22Rv1 (cell line): ENCODE measurements around the gene DHX40.
"Not testable (repeated sequence)": the region's sequence is repeated elsewhere in the genome, so short reads cannot be mapped to it uniquely, and the experiment has no call there.

Experiments used
- H3K27ac ChIP-seq: fragments of 450-650 bp; 2 replicates; pipeline ENCODE4 v1.5.1; 2017
- ZFX ChIP-seq: fragments of 450-650 bp; IDR thresholded peaks from 2 replicates; pipeline ENCODE4 v1.6.1; 2017; ENCODE audit warnings: antibody characterized with exemption, borderline replicate concordance
- TF ChIP-seq, protein P1 (sequence below): fragments of 450-650 bp; IDR thresholded peaks from 2 replicates; pipeline ENCODE4 v1.5.1; 2017; ENCODE audit warnings: mild to moderate bottlenecking

Gene DHX40

DNA sequence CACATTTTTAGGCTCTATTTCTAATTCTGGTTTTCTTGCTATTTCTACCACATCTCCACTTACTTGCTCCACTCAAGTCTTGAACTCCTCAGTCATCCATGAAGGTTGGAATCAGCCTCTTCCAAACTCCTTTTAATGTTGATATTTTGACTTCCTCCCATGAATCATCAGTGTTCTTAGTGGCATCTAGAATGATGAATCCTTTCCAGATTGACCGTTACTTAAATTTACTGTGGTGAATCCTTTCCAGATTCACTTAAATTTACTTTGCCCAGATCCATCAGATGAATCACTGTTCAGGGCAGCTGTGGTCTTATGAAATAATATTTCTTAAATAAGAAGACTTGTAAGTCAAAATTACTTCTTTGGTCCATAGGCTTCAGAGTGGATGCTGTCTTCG lies 86.7 kb downstream of the DHX40 start:
- TF ChIP-seq ZFX, result no peak
- TF ChIP-seq, protein P1, sequence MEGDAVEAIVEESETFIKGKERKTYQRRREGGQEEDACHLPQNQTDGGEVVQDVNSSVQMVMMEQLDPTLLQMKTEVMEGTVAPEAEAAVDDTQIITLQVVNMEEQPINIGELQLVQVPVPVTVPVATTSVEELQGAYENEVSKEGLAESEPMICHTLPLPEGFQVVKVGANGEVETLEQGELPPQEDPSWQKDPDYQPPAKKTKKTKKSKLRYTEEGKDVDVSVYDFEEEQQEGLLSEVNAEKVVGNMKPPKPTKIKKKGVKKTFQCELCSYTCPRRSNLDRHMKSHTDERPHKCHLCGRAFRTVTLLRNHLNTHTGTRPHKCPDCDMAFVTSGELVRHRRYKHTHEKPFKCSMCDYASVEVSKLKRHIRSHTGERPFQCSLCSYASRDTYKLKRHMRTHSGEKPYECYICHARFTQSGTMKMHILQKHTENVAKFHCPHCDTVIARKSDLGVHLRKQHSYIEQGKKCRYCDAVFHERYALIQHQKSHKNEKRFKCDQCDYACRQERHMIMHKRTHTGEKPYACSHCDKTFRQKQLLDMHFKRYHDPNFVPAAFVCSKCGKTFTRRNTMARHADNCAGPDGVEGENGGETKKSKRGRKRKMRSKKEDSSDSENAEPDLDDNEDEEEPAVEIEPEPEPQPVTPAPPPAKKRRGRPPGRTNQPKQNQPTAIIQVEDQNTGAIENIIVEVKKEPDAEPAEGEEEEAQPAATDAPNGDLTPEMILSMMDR, result no peak
- no peak overlapping the region for H3K27ac ChIP-seq

- not testable (repeated sequence) for H3K27ac ChIP-seq
These were observed 91.2 kb downstream of the DHX40 start for GRCh38 chr17:59656624-59657023.
